Glutamatergic neuron (in vitro differentiated cells): Measurements from ENCODE around the gene FXYD5. TPM values are rescaled to one million over a fixed set of nuclear protein-coding genes. Genes with fewer than 3 reads are reported as not detected.

Experiments
- DNase-seq: peaks from one replicate; pipeline ENCODE4 v3.0.0; 2022
- H3K27ac Mint-ChIP-seq: one replicate; pipeline ENCODE4 v1.8.0; 2020; ENCODE audit warnings: mild to moderate bottlenecking, mixed read lengths, inconsistent platforms; ENCODE audit not compliant: unreplicated experiment
- H3K27me3 Mint-ChIP-seq: one replicate; pipeline ENCODE4 v1.8.0; 2020; ENCODE audit warnings: mild to moderate bottlenecking, moderate library complexity, mixed read lengths, inconsistent platforms; ENCODE audit not compliant: unreplicated experiment
- H3K36me3 Mint-ChIP-seq: one replicate; pipeline ENCODE4 v1.8.0; 2020; ENCODE audit warnings: mild to moderate bottlenecking, mixed read lengths, inconsistent platforms; ENCODE audit not compliant: unreplicated experiment
- H3K4me1 Mint-ChIP-seq: one replicate; pipeline ENCODE4 v1.8.0; 2020; ENCODE audit warnings: mild to moderate bottlenecking, low read depth, mixed read lengths, inconsistent platforms; ENCODE audit not compliant: unreplicated experiment
- H3K4me3 Mint-ChIP-seq: one replicate; pipeline ENCODE4 v1.8.0; 2020; ENCODE audit warnings: mild to moderate bottlenecking, mixed read lengths, inconsistent platforms; ENCODE audit not compliant: unreplicated experiment
- H3K9me3 Mint-ChIP-seq: one replicate; pipeline ENCODE4 v1.8.0; 2020; ENCODE audit warnings: mild to moderate bottlenecking, moderate library complexity, mixed read lengths, inconsistent platforms; ENCODE audit not compliant: unreplicated experiment
- total RNA-seq: library from RNA; stranded (reverse); fragmentation: NEBNext Ultra II Directional; extraction: Animal tissue kit (Norgen Biotek cat#: 25700); gene quantifications from one replicate; pipeline ENCODE4 v1.2.1, GENCODE V29; 2021; ENCODE audit not compliant: unreplicated experiment
- TF ChIP-seq, protein P1 (sequence below): fragments of 200-600 bp; sonication (generic); IDR thresholded peaks from one replicate; pipeline ENCODE4 v1.5.0; 2021; ENCODE audit not compliant: partially characterized antibody, unreplicated experiment

FXYD5 gene
- total RNA-seq, 1 donor from 2014 or later, result 5.3 TPM

- H3K4me3 Mint-ChIP-seq, result no peak overlapping the region
- peaks cover 17% of the 10 kb centered on the region for H3K27me3 Mint-ChIP-seq
- H3K27ac Mint-ChIP-seq, result no peak overlapping the region
- TF ChIP-seq, protein P1, sequence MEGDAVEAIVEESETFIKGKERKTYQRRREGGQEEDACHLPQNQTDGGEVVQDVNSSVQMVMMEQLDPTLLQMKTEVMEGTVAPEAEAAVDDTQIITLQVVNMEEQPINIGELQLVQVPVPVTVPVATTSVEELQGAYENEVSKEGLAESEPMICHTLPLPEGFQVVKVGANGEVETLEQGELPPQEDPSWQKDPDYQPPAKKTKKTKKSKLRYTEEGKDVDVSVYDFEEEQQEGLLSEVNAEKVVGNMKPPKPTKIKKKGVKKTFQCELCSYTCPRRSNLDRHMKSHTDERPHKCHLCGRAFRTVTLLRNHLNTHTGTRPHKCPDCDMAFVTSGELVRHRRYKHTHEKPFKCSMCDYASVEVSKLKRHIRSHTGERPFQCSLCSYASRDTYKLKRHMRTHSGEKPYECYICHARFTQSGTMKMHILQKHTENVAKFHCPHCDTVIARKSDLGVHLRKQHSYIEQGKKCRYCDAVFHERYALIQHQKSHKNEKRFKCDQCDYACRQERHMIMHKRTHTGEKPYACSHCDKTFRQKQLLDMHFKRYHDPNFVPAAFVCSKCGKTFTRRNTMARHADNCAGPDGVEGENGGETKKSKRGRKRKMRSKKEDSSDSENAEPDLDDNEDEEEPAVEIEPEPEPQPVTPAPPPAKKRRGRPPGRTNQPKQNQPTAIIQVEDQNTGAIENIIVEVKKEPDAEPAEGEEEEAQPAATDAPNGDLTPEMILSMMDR, result peak; percentile 91
- peaks cover 6% of the 10 kb centered on the region for H3K9me3 Mint-ChIP-seq
- peaks cover 29% of the 10 kb centered on the region for H3K4me1 Mint-ChIP-seq
- peak; percentile 84 for DNase-seq
- no peaks in the 10 kb centered on the region for H3K36me3 Mint-ChIP-seq
Measured at GRCh38 chr19:35142606-35143230, 11.8 kb upstream of the FXYD5 start.

GRCh38 chr19:35143231-35143715, 11.3 kb upstream of the FXYD5 start, which contains the start of gene FXYD7:
FXYD7 (plus strand) TSS chr19:35143255; CDS start chr19:35143334, 79 bp downstream.
- Mint-ChIP-seq H3K4me3 (peak within 1 kb of the TSS; percentile 89), H3K9me3 (peaks cover 6% of the 10 kb centered on the region), H3K36me3 (no peaks in the 10 kb centered on the region), H3K27me3 (peaks cover 17% of the 10 kb centered on the region), H3K4me1 (peaks cover 24% of the 10 kb centered on the region), H3K27ac (peak within 1 kb of the TSS; percentile 56)
- TF ChIP-seq, protein P1, result peak; percentile 70
- peak; percentile 82 for DNase-seq

- peaks cover 6% of the 10 kb centered on the region for H3K9me3 Mint-ChIP-seq
- TF ChIP-seq, protein P1, result no peak
- peaks cover 24% of the 10 kb centered on the region for H3K4me1 Mint-ChIP-seq
- H3K4me3 Mint-ChIP-seq, result peak overlapping the region; percentile 89
- peaks cover 17% of the 10 kb centered on the region for H3K27me3 Mint-ChIP-seq
- H3K27ac Mint-ChIP-seq, result peak overlapping the region; percentile 56
- no peak for DNase-seq
- no peaks in the 10 kb centered on the region for H3K36me3 Mint-ChIP-seq
Measured at GRCh38 chr19:35143818-35144217, 10.7 kb upstream of the FXYD5 start.

DNA sequence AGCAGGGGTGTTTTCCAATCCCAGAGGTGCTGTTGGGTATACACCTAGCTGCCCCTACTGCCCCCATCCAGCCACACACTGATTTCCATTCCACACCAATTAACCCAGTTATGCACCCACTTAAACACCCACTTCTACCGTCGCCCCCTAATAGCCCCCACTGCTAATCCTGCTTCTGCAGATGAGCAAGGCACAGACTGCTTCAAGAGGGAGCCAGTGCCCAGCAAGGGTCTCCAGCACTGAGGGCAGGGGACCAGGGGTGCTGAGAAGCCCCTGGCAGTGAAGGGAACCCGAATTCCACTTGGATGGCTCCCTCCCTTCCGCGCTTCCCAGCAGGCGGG, 10.3 kb upstream of the FXYD5 start:
- Mint-ChIP-seq H3K36me3 (no peaks in the 10 kb centered on the region), H3K9me3 (peaks cover 6% of the 10 kb centered on the region), H3K27ac (peak overlapping the region; percentile 56), H3K4me3 (peak overlapping the region; percentile 89), H3K27me3 (peaks cover 17% of the 10 kb centered on the region), H3K4me1 (peaks cover 20% of the 10 kb centered on the region)
- DNase-seq, result no peak
- TF ChIP-seq, protein P1, result no peak

DNA sequence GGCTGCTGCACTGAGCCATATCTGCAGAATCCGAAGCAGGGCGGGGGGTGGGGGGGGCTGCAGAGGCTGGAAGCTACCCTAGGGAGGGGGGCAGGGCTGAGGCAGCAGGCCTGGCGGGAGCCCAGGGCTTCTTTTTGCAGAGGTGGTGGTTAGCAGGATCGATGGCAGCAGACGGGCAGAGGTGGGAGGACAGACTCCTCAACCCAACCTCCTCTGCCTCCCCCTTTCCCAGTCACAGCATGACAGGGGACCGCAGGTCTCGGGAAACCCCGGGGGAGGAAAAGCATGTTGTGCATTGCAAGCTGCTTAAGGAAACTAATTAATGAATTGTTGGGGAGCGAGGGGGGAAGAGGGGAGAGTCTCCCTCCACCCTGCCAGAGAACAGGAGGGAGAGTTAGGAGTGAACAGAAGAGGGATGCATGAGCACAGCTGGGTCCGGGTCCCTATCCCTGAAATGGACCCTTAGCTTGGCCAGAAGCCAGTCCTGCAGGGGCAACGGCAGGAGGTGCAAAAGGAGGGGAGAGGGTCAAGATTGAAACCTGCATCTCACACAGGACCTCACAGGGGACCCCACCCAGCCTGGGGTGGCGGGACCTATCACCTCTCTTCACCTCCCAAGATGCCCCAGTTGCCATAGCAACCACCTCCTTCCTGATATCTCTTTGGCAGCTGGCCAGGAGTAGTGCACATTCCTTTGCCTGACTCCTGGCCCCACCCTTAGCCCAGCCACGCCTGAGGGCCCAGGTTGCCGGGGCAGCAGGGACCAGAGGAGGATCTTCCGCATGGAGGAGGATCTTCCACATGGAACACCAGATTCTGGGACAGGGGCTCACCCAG, 9.7 kb upstream of the FXYD5 start:
- Mint-ChIP-seq H3K9me3 (peaks cover 6% of the 10 kb centered on the region), H3K27ac (peak overlapping the region; percentile 62), H3K4me1 (peaks cover 16% of the 10 kb centered on the region), H3K4me3 (peak overlapping the region; percentile 78), H3K27me3 (peaks cover 17% of the 10 kb centered on the region), H3K36me3 (no peaks in the 10 kb centered on the region)
- TF ChIP-seq, protein P1, result no peak
- DNase-seq, result peak; percentile 60
